GM12874 (cell line): ENCODE measurements around the gene CRB3.
A peak's percentile ranks its signal among the peaks of the same experiment; 100 is the strongest.

Experiments
- CTCF ChIP-seq: IDR thresholded peaks from 2 replicates; pipeline ENCODE4 v1.5.1; 2011; ENCODE audit warnings: low read depth, mild to moderate bottlenecking, control low read depth, low read length, moderate library complexity; ENCODE audit not compliant: insufficient read depth

Gene CRB3

GRCh38 chr19:6481541-6482342, 17.7 kb downstream of the CRB3 start, which contains the start of gene DENND1C:
Gene DENND1C, minus strand, starts transcription at chr19:6481787. Its CDS starts 92 bp downstream, at chr19:6481695.
- peak; percentile 62 for TF ChIP-seq CTCF

DNA sequence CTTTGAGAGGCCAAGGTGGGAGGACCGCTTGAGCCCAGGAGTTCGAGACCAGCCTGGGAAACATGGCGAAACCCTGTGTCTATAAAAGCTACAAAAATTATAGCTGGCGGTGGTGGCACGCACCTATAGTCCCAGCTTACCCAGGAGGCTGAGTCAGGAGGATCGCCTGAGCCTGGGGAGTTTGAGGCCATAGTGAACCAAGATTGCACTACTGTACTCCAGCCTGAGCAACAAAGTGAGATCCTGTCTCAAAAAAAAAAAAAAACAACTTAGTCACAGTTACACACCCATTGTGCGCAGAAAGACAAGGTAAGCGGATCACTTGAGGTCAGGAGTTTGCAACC, 18.2 kb downstream of the CRB3 start:
- TF ChIP-seq CTCF: no peak

DNA sequence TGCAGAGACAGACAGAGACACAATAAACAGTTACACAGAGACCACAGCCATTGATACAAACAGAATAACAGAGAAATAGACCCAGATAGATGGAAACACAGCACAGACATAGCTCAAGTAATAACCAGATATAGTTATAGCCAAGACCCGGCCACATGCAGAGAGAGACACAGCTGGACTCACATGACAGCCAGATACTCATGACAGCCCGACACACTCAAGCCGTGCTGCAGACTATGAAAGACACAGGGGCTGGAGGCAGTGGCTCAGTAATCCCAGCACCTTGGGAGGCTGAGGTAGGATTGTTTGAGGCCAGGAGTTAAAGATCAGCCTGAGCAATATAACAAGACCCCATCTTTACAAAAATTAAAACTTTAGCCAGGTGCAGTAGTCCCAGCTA, 19.2 kb downstream of the CRB3 start:
- TF ChIP-seq CTCF: no peak

DNA sequence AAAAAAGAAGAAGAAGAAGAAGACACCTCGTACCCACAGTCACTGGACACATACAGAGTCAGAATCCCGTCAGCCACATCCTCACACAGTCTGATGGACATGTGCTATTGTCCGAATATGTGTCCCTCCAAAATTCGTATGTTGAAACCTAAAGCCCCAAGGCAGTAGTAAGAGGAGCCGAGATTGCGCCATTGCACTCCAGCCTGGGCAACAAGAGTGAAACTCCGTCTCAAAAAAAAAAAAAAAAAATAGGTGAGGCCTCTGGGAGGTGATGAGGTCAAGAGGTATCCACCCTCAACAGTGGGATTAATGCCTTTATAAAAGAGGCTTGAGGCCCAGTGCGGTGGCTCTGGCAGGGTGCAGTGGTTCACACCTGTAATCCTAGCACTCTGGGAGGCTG, 20.2 kb downstream of the CRB3 start:
- TF ChIP-seq CTCF: no peak

GRCh38 chr19:6484831-6485230, 20.8 kb downstream of the CRB3 start:
- TF ChIP-seq CTCF: no peak

DNA sequence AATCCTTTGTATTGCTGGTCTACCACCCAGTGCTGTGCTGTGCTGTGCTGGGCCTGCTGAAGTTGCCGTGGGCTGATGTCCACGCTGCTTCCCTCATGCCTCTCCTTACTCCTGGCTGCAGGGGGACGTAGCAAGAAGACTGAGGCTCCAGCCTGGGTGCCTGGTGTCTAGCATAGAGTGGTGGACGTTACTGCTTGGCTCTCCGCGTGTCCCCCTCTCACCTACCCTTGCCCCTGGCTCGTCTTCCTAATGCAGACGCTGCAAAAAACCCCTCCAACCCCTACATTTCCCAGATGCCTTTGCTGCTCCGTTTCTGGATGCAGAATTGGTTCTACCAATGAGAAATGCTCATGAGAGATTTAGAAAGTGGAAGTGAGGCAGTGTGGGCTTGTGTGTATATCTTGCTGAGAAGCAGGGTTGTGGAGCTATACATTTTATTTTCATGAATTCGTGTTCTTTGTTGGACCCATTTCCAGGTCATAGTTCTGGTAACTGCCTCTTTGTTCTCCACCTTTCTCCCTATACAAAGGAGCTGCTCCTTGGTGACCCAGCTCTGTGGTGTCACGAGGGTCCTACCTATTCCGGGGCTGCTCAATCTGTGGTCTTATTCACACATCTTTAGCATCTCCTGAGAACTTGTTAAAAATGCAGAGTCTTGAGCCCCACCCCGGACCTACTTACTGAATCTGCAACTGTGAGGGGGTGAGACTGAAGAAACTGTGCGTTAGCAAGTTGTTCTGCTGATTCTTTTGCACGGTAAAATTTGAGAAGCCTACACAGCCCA, 25.4 kb downstream of the CRB3 start:
- TF ChIP-seq CTCF: no peak

DNA sequence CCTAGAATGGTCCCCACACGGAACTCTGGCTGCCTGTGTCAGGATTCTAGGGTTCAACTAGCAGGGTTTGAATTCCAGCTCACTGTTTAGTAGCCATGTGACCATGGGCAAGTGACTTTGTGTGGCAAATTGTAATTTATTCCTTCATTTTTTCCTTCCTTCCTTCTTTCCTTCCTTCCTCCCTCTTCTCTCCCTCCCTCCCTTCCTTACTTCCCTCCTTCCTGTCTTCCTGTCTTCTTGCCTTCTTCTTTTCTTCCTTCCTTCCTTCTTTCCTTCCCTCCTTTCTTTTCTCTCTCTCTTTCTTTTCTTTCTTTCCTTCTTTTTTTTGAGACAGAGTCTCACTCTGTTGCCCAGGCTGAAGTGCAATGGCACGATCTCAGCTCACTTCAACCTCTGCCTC, 26.1 kb downstream of the CRB3 start:
- no peak for TF ChIP-seq CTCF
